ENCODE measurements around the gene GCAT. TPM values are rescaled to one million over a fixed set of nuclear protein-coding genes. Genes with fewer than 3 reads are reported as not detected.

GCAT gene
- 38.8 and 43.0 TPM in 2 replicates for total RNA-seq

GRCh38 chr22:37807410-37808293 is at the start of gene GCAT:
GCAT (plus strand) TSS chr22:37807934; CDS start chr22:37807968, 34 bp downstream.

GRCh38 chr22:37823134-37823985 is 15.6 kb downstream of the GCAT start, which contains the start of gene GALR3:
GALR3 (plus strand) TSS chr22:37823382; CDS start chr22:37823407, 25 bp downstream.

DNA sequence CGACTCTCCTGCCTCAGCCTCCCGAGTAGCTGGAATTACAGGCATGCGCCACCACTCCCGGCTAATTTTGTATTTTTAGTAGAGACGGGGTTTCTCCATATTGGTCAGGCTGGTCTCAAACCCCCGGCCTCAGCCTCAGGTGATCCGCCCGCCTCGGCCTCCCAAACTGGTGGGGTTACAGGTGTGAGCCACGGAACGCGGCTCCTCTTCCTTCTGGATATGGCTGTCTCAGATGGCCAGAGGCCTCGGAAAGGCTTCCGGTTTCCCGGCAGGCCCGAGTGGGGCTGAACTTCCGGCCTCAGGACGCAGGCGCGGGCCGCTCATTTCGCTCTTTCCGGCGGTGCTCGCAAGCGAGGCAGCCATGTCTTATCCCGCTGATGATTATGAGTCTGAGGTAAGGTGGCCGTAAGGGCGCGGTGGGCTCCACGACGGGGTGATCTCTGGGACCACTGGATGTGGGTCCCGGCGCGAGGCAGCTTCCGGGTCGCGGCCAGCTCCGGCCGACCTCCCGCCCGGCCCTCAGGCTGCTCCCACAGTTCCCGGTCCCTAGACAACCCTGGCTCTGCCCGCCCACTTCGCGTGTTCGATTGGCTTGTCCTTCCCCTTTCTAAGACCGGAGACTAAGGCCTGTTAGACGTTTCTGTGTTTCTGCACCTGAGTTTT is 41.5 kb downstream of the GCAT start, which contains the start of gene EIF3L:
TSS of gene EIF3L (plus strand) at position 331 of the 663 bp plus-strand sequence. CDS start at position 362, 31 bp downstream.

Other genes starting within 250 kb of the GCAT start
- gene CDC42EP1, start 247.5 kb upstream of the GCAT start, total RNA-seq, result 58.0 and 69.5 TPM in 2 replicates
- gene LGALS2, start 227.8 kb upstream of the GCAT start, total RNA-seq, result not detected in 2 replicates
- 39.5 and 49.3 TPM in 2 replicates for gene GGA1, start 199.1 kb upstream of the GCAT start, total RNA-seq
- 41.8 and 49.6 TPM in 2 replicates for gene SH3BP1, start 168.3 kb upstream of the GCAT start, total RNA-seq
- 9.5 and 11.7 TPM in 2 replicates for gene PDXP, start 149.2 kb upstream of the GCAT start, total RNA-seq
- 10,618 and 15,072 TPM in 2 replicates for gene LGALS1, start 132.3 kb upstream of the GCAT start, total RNA-seq
- 15.9 and 50.2 TPM in 2 replicates for gene NOL12, start 121.6 kb upstream of the GCAT start, total RNA-seq
- 215 and 222 TPM in 2 replicates for gene TRIOBP, start 110.9 kb upstream of the GCAT start, total RNA-seq
- gene GALR3, start 15.4 kb downstream of the GCAT start, total RNA-seq, result not detected in 2 replicates
- 41.8 and 44.3 TPM in 2 replicates for gene ANKRD54, start 36.4 kb downstream of the GCAT start, total RNA-seq
- gene EIF3L, start 41.5 kb downstream of the GCAT start, total RNA-seq, result 369 and 415 TPM in 2 replicates
- gene MICALL1, start 98.4 kb downstream of the GCAT start, total RNA-seq, result 22.8 and 31.4 TPM in 2 replicates
- under 0.01 and 0.89 TPM in 2 replicates for gene C22orf23, start 145.7 kb downstream of the GCAT start, total RNA-seq
- 67.3 and 114 TPM in 2 replicates for gene POLR2F, start 145.8 kb downstream of the GCAT start, total RNA-seq
- gene SOX10, start 176.6 kb downstream of the GCAT start, total RNA-seq, result not detected in 2 replicates
- gene PICK1, start 249.5 kb downstream of the GCAT start, total RNA-seq, result 11.8 and 17.7 TPM in 2 replicates

Measured in myometrial cell (primary cell).